Activated T-helper 1 cell treated with Interleukin-2 at 50 U/mL for 16 hours (primary cell): ENCODE results near the gene SLC38A8.

Experiments
- DNase-seq: peaks from one replicate; pipeline ENCODE4 v3.0.0-alpha.2; 2020; ENCODE audit warnings: low read depth

Gene SLC38A8

GRCh38 chr16:84048871-84049270, 6.3 kb upstream of the SLC38A8 start:
- DNase-seq, result no peak

- no peak for DNase-seq
Observed at GRCh38 chr16:84048270-84048669, 5.7 kb upstream of the SLC38A8 start.

- DNase-seq, result no peak
Observed at GRCh38 chr16:84047626-84048025, 5.0 kb upstream of the SLC38A8 start.

GRCh38 chr16:84047206-84047605, 4.6 kb upstream of the SLC38A8 start:
- DNase-seq, result no peak

- DNase-seq, result no peak
Observed at GRCh38 chr16:84045818-84046470, 3.3 kb upstream of the SLC38A8 start.

GRCh38 chr16:84045001-84045817, 2.6 kb upstream of the SLC38A8 start:
- no peak for DNase-seq

- DNase-seq, result no peak
Observed at GRCh38 chr16:84044118-84044488, 1.5 kb upstream of the SLC38A8 start.

GRCh38 chr16:84043486-84044117, 1.0 kb upstream of the SLC38A8 start:
- DNase-seq, result no peak

- DNase-seq, result no peak
Observed at GRCh38 chr16:84042879-84043485, 387 bp upstream of the SLC38A8 start.

GRCh38 chr16:84041881-84042280, 714 bp downstream of the SLC38A8 start:
- no peak for DNase-seq

GRCh38 chr16:84040823-84041820, 1.5 kb downstream of the SLC38A8 start:
- no peak for DNase-seq

- no peak for DNase-seq
Observed at GRCh38 chr16:84040226-84040822, 2.3 kb downstream of the SLC38A8 start.

- DNase-seq, result no peak
Observed at GRCh38 chr16:84039696-84040095, 2.9 kb downstream of the SLC38A8 start.

- no peak for DNase-seq
Observed at GRCh38 chr16:84038469-84038868, 4.1 kb downstream of the SLC38A8 start.

GRCh38 chr16:84036982-84037425, 5.6 kb downstream of the SLC38A8 start:
- no peak for DNase-seq

- no peak for DNase-seq
Observed at GRCh38 chr16:84036131-84036530, 6.5 kb downstream of the SLC38A8 start.

- no peak for DNase-seq
Observed at GRCh38 chr16:84034516-84034915, 8.1 kb downstream of the SLC38A8 start.

- no peak for DNase-seq
Observed at GRCh38 chr16:84033251-84034195, 9.1 kb downstream of the SLC38A8 start.

- no peak for DNase-seq
Observed at GRCh38 chr16:84032458-84033178, 10.0 kb downstream of the SLC38A8 start.
